Measurements from ENCODE around the gene NOL9. TPM values are rescaled to one million over a fixed set of nuclear protein-coding genes. Genes with fewer than 3 reads are reported as not detected.

Gene NOL9
- total RNA-seq, 2 experiments from 2014 or later = 24.6 to 29.6 TPM

- Mint-ChIP-seq H3K9me3 (no peaks in the 10 kb centered on the region), H3K36me3 (ENCODE audit: low read depth) (no peaks in the 10 kb centered on the region)
- CTCF ChIA-PET = interaction anchor here (0.9 kb wide), 1 partner anchor 18 kb away, joined by 3 read pairs; no protein-coding TSS in a partner anchor
These were observed 50.3 kb downstream of the NOL9 start for GRCh38 chr1:6503884-6504602.

GRCh38 chr1:6502000-6502891, 52.1 kb downstream of the NOL9 start:
- no peaks in the 10 kb centered on the region for H3K9me3 Mint-ChIP-seq
- H3K27me3 Mint-ChIP-seq (ENCODE audit: low read depth) = no peaks in the 10 kb centered on the region
- no peak overlapping the region for H3K27ac Mint-ChIP-seq
- CTCF ChIA-PET = interaction anchor here (1.2 to 1.9 kb wide), 2 partner anchors 11 to 21 kb away, joined by 3 to 8 read pairs; partner anchors contain the start of gene PLEKHG5
- DNase-seq = no peak
- H3K36me3 Mint-ChIP-seq (ENCODE audit: low read depth) = no peaks in the 10 kb centered on the region
- intact Hi-C loops (cut with micrococcal nuclease) = no loop called here
- H3K4me1 Mint-ChIP-seq (ENCODE audit: low read depth) = peaks cover 8% of the 10 kb centered on the region
- H3K4me3 Mint-ChIP-seq = no peak overlapping the region

More at GRCh38 chr1:6503884-6504602, 50.3 kb downstream of the NOL9 start:
- intact Hi-C loops (cut with micrococcal nuclease) = no loop called here
- Mint-ChIP-seq H3K27me3 (ENCODE audit: low read depth) (no peaks in the 10 kb centered on the region), H3K4me3 (no peak overlapping the region), H3K4me1 (ENCODE audit: low read depth) (no peaks in the 10 kb centered on the region), H3K27ac (no peak overlapping the region)
- no peak for DNase-seq

- H3K4me3 Mint-ChIP-seq = no peak overlapping the region
- H3K4me1 Mint-ChIP-seq (ENCODE audit: low read depth) = peaks cover 12% of the 10 kb centered on the region
- no peaks in the 10 kb centered on the region for H3K27me3 Mint-ChIP-seq (ENCODE audit: low read depth)
- H3K36me3 Mint-ChIP-seq (ENCODE audit: low read depth) = no peaks in the 10 kb centered on the region
- no peak overlapping the region for H3K27ac Mint-ChIP-seq
- intact Hi-C loops (cut with micrococcal nuclease) = no loop called here
- DNase-seq = no peak
- CTCF ChIA-PET = no interaction called here
- H3K9me3 Mint-ChIP-seq = no peaks in the 10 kb centered on the region
These were observed 53.0 kb downstream of the NOL9 start for GRCh38 chr1:6501279-6501813.

GRCh38 chr1:6500544-6501278, 53.6 kb downstream of the NOL9 start:
- CTCF ChIA-PET = interaction anchor here (0.6 kb wide), 1 partner anchor 23 kb away, joined by 3 read pairs; no protein-coding TSS in a partner anchor
- H3K27me3 Mint-ChIP-seq (ENCODE audit: low read depth) = no peaks in the 10 kb centered on the region

GRCh38 chr1:6499296-6499695, 55.0 kb downstream of the NOL9 start:
- H3K4me3 Mint-ChIP-seq = no peak overlapping the region
- CTCF ChIA-PET = interaction anchor here (1.0 to 1.4 kb wide), 2 partner anchors 9 to 77 kb away, joined by 3 to 6 read pairs; no protein-coding TSS in a partner anchor
- H3K9me3 Mint-ChIP-seq = no peaks in the 10 kb centered on the region
- no peak for DNase-seq
- H3K4me1 Mint-ChIP-seq (ENCODE audit: low read depth) = peaks cover 19% of the 10 kb centered on the region
- no peaks in the 10 kb centered on the region for H3K36me3 Mint-ChIP-seq (ENCODE audit: low read depth)
- intact Hi-C loops (cut with micrococcal nuclease) = no loop called here
- no peak overlapping the region for H3K27ac Mint-ChIP-seq
- H3K27me3 Mint-ChIP-seq (ENCODE audit: low read depth) = no peaks in the 10 kb centered on the region

More at GRCh38 chr1:6500544-6501278, 53.6 kb downstream of the NOL9 start:
- H3K9me3 Mint-ChIP-seq = no peaks in the 10 kb centered on the region
- no peak overlapping the region for H3K4me3 Mint-ChIP-seq
- no peaks in the 10 kb centered on the region for H3K36me3 Mint-ChIP-seq (ENCODE audit: low read depth)
- DNase-seq = no peak
- no peak overlapping the region for H3K27ac Mint-ChIP-seq
- intact Hi-C loops (cut with micrococcal nuclease) = no loop called here
- peaks cover 17% of the 10 kb centered on the region for H3K4me1 Mint-ChIP-seq (ENCODE audit: low read depth)

- peaks cover 19% of the 10 kb centered on the region for H3K4me1 Mint-ChIP-seq (ENCODE audit: low read depth)
- intact Hi-C loops (cut with micrococcal nuclease) = no loop called here
- no peak overlapping the region for H3K4me3 Mint-ChIP-seq
- CTCF ChIA-PET = interaction anchor here (0.6 to 1.4 kb wide), 3 partner anchors 9 to 1292 kb away, joined by 3 to 6 read pairs (median 5); no protein-coding TSS in a partner anchor
- no peak overlapping the region for H3K27ac Mint-ChIP-seq
- no peaks in the 10 kb centered on the region for H3K27me3 Mint-ChIP-seq (ENCODE audit: low read depth)
- H3K36me3 Mint-ChIP-seq (ENCODE audit: low read depth) = no peaks in the 10 kb centered on the region
- no peaks in the 10 kb centered on the region for H3K9me3 Mint-ChIP-seq
- DNase-seq = no peak
These were observed 55.7 kb downstream of the NOL9 start for GRCh38 chr1:6498576-6499111.

GRCh38 chr1:6497867-6498575, 56.3 kb downstream of the NOL9 start:
- Mint-ChIP-seq H3K4me1 (ENCODE audit: low read depth) (peaks cover 22% of the 10 kb centered on the region), H3K27ac (no peak overlapping the region), H3K4me3 (peak overlapping the region; percentile 69), H3K36me3 (ENCODE audit: low read depth) (no peaks in the 10 kb centered on the region), H3K9me3 (no peaks in the 10 kb centered on the region), H3K27me3 (ENCODE audit: low read depth) (no peaks in the 10 kb centered on the region)
- intact Hi-C loops (cut with micrococcal nuclease) = no loop called here
- CTCF ChIA-PET = interaction anchor here (0.6 to 1.4 kb wide), 2 partner anchors 12 to 1293 kb away, joined by 3 to 5 read pairs; no protein-coding TSS in a partner anchor
- DNase-seq = no peak

GRCh38 chr1:6497215-6497866, 57.0 kb downstream of the NOL9 start:
- peak overlapping the region; percentile 69 for H3K4me3 Mint-ChIP-seq

GRCh38 chr1:6496890-6497214, 57.5 kb downstream of the NOL9 start:
- peaks cover 24% of the 10 kb centered on the region for H3K4me1 Mint-ChIP-seq (ENCODE audit: low read depth)
- H3K27me3 Mint-ChIP-seq (ENCODE audit: low read depth) = no peaks in the 10 kb centered on the region
- H3K4me3 Mint-ChIP-seq = no peak overlapping the region
- intact Hi-C loops (cut with micrococcal nuclease) = no loop called here
- CTCF ChIA-PET = interaction anchor here (0.6 kb wide), 1 partner anchor 57 kb away, joined by 3 read pairs; the partner anchor contains the start of gene NOL9
- H3K9me3 Mint-ChIP-seq = no peaks in the 10 kb centered on the region
- no peak for DNase-seq
- H3K36me3 Mint-ChIP-seq (ENCODE audit: low read depth) = no peaks in the 10 kb centered on the region
- no peak overlapping the region for H3K27ac Mint-ChIP-seq

More at GRCh38 chr1:6497215-6497866, 57.0 kb downstream of the NOL9 start:
- H3K27me3 Mint-ChIP-seq (ENCODE audit: low read depth) = no peaks in the 10 kb centered on the region
- intact Hi-C loops (cut with micrococcal nuclease) = no loop called here
- no peaks in the 10 kb centered on the region for H3K36me3 Mint-ChIP-seq (ENCODE audit: low read depth)
- peak; percentile 56 for DNase-seq
- H3K4me1 Mint-ChIP-seq (ENCODE audit: low read depth) = peaks cover 24% of the 10 kb centered on the region
- CTCF ChIA-PET = interaction anchor here (1.4 kb wide), 1 partner anchor 11 kb away, joined by 5 read pairs; no protein-coding TSS in a partner anchor
- no peak overlapping the region for H3K27ac Mint-ChIP-seq
- no peaks in the 10 kb centered on the region for H3K9me3 Mint-ChIP-seq

- H3K36me3 Mint-ChIP-seq (ENCODE audit: low read depth) = no peaks in the 10 kb centered on the region
- H3K4me3 Mint-ChIP-seq = peak overlapping the region; percentile 24
- no peak overlapping the region for H3K27ac Mint-ChIP-seq
- peaks cover 29% of the 10 kb centered on the region for H3K4me1 Mint-ChIP-seq (ENCODE audit: low read depth)
- no peaks in the 10 kb centered on the region for H3K27me3 Mint-ChIP-seq (ENCODE audit: low read depth)
- CTCF ChIA-PET = interaction anchor here (0.6 kb wide), 1 partner anchor 58 kb away, joined by 3 read pairs; the partner anchor contains the start of gene NOL9
- intact Hi-C loops (cut with micrococcal nuclease) = no loop called here
- no peaks in the 10 kb centered on the region for H3K9me3 Mint-ChIP-seq
- DNase-seq = no peak
These were observed 58.0 kb downstream of the NOL9 start for GRCh38 chr1:6496365-6496721.
